Astrocyte (in vitro differentiated cells and primary cell): ENCODE results near the gene DNM1.

Experiments used
- EZH2 ChIP-seq: IDR thresholded peaks from 2 replicates; pipeline ENCODE4 v1.6.1; 2012; ENCODE audit warnings: mild to moderate bottlenecking, low read length, inconsistent platforms; ENCODE audit not compliant: insufficient read depth
- TF ChIP-seq, protein P1 (sequence below): IDR thresholded peaks from 2 replicates; pipeline ENCODE4 v1.5.1; 2011; ENCODE audit warnings: low read depth, mild to moderate bottlenecking, inconsistent platforms, low read length, moderate library complexity; ENCODE audit not compliant: insufficient read depth

DNA sequence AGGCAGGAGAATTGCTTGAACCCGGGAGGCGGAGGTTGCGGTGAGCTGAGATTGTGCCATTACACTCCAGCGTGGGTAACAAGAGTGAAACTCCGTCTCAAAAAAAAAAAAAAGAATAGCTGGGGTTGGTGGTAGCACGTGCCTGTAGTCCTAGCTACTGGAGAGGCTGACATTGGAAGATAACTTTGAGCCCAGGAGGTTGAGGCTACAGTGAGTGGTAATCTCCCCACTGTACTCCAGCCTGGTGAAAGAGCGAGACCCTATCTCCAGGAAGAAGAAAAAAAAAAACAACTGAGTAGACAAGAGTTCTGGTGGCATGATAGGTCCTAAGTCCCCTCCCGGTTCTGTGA is 46.4 kb downstream of the DNM1 start:
- TF ChIP-seq, protein P1, sequence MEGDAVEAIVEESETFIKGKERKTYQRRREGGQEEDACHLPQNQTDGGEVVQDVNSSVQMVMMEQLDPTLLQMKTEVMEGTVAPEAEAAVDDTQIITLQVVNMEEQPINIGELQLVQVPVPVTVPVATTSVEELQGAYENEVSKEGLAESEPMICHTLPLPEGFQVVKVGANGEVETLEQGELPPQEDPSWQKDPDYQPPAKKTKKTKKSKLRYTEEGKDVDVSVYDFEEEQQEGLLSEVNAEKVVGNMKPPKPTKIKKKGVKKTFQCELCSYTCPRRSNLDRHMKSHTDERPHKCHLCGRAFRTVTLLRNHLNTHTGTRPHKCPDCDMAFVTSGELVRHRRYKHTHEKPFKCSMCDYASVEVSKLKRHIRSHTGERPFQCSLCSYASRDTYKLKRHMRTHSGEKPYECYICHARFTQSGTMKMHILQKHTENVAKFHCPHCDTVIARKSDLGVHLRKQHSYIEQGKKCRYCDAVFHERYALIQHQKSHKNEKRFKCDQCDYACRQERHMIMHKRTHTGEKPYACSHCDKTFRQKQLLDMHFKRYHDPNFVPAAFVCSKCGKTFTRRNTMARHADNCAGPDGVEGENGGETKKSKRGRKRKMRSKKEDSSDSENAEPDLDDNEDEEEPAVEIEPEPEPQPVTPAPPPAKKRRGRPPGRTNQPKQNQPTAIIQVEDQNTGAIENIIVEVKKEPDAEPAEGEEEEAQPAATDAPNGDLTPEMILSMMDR = no peak
- no peak for TF ChIP-seq EZH2
